ENCODE data around the gene ERC2.

ERC2 gene

GRCh38 chr3:55731741-55732140 lies 736.5 kb downstream of the ERC2 start:
- TF ChIP-seq CTCF (IDR thresholded peaks at IDR 0.05; ENCODE audit: extremely low read depth, missing control alignments), result no peak
- no peak for DNase-seq (ENCODE audit: low spot score)

- no peak for TF ChIP-seq CTCF (IDR thresholded peaks at IDR 0.05; ENCODE audit: extremely low read depth, missing control alignments)
- no peak for DNase-seq (ENCODE audit: low spot score)
These were observed 738.7 kb downstream of the ERC2 start for GRCh38 chr3:55729546-55729945.

- no peak for DNase-seq (ENCODE audit: low spot score)
- no peak for TF ChIP-seq CTCF (IDR thresholded peaks at IDR 0.05; ENCODE audit: extremely low read depth, missing control alignments)
These were observed 739.7 kb downstream of the ERC2 start for GRCh38 chr3:55728461-55729100.

- TF ChIP-seq CTCF (IDR thresholded peaks at IDR 0.05; ENCODE audit: extremely low read depth, missing control alignments), result no peak
- DNase-seq (ENCODE audit: low spot score), result no peak
These were observed 741.8 kb downstream of the ERC2 start for GRCh38 chr3:55726501-55726775.

GRCh38 chr3:55725681-55726500 lies 742.4 kb downstream of the ERC2 start:
- no peak for TF ChIP-seq CTCF (IDR thresholded peaks at IDR 0.05; ENCODE audit: extremely low read depth, missing control alignments)
- no peak for DNase-seq (ENCODE audit: low spot score)

GRCh38 chr3:55724821-55725220 lies 743.4 kb downstream of the ERC2 start:
- no peak for DNase-seq (ENCODE audit: low spot score)
- no peak for TF ChIP-seq CTCF (IDR thresholded peaks at IDR 0.05; ENCODE audit: extremely low read depth, missing control alignments)

GRCh38 chr3:55724407-55724784 lies 743.9 kb downstream of the ERC2 start:
- no peak for TF ChIP-seq CTCF (IDR thresholded peaks at IDR 0.05; ENCODE audit: extremely low read depth, missing control alignments)
- no peak for DNase-seq (ENCODE audit: low spot score)
